Placental pericyte (primary cell): Measurements from ENCODE around the gene NADSYN1. TPM values are rescaled to one million over a fixed set of nuclear protein-coding genes. Genes with fewer than 3 reads are reported as not detected.

ENCODE experiments used
- small RNA-seq: library from RNA; depleted of rRNA; stranded (forward); fragments of <200 nt; gene quantifications from one replicate; pipeline ENCODE3, GENCODE V24; 2012; ENCODE audit warnings: low replicate concordance
- total RNA-seq: library from RNA; depleted of rRNA; stranded (reverse); fragments of >200 nt; gene quantifications from 2 replicates; pipeline ENCODE4 v1.2.3, GENCODE V29; 2012

Gene NADSYN1
- total RNA-seq, result 68.9 and 91.0 TPM in 2 replicates

DNA sequence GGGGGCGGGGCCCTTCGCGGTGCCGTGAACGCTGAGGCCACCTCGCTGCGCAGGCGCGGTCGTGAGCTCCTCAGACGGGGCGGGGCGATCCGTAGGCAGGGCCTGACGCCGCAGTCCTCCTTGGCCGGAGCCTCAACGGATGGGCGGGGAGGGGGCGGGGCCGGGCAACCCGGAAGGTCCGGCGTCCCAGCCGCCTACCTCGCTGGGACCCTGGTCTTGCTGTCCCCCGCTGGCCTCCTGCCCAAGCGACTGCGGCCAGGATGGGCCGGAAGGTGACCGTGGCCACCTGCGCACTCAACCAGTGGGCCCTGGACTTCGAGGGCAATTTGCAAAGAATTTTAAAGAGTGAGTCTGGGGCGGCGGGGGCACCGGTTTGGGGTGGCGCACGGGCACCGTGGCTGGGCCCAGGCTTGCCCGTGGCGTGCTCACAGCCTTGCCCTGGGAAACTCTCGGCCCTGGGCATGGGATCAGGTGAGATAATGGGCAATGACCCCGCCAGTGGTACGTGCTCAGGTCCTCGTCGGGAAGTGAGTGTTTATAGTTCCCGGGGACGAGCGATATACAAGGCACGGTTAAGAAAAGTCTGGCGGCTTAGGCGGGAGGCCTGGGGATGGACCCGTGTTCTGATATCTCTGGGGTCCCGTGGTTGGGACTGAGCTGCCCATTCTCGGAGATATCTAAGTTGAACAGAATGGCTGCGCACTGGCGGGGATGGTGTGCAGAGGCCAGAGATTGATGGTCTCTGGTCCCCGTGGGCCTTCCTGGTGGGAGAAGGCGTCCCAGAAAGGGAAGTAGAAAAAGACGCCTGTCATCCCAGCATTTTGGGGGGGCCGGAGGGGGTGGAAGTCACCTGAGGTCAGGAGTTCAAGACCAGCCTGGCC is at the start of gene NADSYN1:
Gene NADSYN1 (plus strand): TSS at position 167 of the 881 bp plus-strand sequence. CDS start 94 bp downstream, at position 261.

DNA sequence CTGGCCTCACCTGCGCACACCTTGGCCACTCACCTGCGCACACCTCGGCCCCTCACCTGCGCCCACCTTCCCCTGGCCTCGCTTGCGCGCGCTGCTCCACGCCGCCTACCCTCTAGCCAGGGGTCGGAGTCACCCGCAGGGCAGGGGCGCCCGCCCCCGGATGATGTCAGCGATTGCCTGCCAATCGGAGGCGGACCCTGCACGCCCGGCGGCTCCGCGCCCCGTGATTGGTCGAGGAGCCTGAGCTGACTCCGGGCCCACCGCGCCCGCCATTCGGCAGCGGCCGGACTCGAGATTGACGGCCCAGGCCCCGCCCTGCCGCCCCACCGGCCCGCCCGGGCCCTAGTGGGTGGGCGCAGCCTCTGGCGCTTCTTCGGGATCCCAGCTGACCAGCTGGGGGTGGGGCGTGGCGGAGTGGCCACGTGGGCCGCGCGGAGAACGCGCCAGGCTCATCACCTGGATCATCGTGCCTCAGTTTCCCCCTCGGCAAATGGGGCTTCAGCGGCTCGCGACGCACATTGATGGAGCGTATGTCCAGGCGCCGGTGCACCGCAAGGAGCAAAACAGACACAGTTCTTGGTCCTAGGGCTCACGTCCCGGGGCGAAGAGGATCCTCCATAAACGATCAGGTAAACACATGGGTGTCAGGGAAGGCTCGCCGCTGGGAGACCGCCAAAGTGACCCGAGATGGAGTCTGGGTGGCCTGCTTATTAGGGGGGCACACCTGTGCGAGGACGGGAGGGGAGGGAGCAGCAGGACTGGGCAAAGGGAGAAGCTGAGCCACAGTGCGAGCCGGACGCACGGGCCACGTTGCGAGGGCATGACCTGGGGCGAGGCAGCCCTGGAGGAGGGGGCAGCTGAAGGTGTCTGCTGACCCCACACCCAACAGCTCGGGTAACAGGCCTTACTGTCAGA is 4.5 kb upstream of the NADSYN1 start, which contains the start of gene DHCR7:
Gene DHCR7 (minus strand): TSS at position 137 of the 915 bp plus-strand sequence. CDS start 3,441 bp downstream, outside the sequence.

DNA sequence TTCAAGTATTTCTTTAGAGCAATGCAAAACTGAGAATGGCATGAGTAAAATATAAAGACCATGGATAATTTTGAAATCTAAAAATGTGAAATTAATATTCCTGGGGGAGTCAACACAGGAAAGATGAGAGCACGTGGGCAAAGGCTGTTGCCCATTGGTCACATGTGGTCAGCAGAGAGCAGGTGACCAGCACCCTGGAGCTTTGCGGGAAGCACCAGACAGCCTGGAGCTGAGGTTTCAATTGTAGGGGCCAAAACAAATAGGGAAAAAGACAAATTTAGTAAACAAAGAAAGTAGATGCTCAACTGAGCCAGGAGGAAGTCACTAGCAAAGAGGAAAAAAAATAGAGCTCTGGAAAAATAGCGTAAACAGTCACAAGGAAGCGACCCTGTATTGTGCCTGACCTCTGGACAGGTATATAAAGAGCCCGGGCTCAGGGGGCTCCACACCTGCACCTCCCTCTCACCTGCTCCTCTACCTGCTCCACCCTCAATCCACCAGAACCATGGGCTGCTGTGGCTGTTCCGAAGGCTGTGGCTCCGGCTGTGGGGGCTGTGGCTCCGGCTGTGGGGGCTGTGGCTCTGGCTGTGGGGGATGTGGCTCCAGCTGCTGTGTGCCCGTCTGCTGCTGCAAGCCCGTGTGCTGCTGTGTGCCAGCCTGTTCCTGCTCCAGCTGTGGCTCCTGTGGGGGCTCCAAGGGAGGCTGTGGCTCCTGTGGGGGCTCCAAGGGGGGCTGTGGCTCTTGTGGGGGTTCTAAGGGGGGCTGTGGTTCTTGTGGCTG is 74.0 kb downstream of the NADSYN1 start, which contains the start of gene KRTAP5-7:
Gene KRTAP5-7 (plus strand): TSS at position 472 of the 780 bp plus-strand sequence. CDS start 34 bp downstream, at position 506.

DNA sequence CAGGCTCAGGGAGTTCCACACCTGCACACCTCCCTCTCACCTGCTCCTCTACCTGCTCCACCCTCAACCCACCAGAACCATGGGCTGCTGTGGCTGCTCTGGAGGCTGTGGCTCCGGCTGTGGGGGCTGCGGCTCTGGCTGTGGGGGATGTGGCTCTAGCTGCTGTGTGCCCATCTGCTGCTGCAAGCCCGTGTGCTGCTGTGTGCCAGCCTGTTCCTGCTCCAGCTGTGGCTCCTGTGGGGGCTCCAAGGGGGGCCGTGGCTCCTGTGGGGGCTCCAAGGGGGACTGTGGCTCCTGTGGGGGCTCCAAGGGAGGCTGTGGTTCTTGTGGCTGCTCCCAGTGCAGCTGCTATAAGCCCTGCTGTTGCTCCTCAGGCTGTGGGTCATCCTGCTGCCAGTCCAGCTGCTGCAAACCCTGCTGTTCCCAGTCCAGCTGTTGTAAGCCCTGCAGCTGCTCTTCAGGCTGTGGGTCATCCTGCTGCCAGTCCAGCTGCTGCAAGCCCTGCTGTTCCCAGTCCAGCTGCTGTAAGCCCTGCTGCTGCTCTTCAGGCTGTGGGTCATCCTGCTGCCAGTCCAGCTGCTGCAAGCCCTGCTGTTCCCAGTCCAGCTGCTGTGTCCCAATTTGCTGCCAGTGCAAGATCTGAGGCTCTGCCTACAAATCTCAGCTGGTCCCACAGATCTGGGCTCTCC is 85.1 kb downstream of the NADSYN1 start, which contains the start of gene KRTAP5-8:
Gene KRTAP5-8 (plus strand): TSS at position 49 of the 689 bp plus-strand sequence. CDS start 31 bp downstream, at position 80.

DNA sequence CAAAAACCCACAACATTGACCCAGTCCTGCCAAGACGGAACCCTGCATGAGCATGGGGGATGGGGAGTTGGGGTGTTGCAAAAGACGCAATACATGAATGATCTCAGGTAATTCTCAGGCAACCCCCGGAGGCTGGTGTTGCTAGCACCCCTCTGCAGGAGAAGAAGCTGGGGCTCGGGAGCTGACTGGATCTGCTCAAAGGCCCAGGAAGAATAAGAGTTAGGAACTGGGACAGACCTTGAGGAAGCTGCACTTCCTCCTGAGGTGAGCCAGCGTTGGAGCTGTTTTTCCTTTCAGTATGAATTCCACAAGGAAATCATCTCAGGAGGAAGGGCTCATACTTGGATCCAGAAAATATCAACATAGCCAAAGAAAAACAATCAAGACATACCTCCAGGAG is 95.1 kb downstream of the NADSYN1 start, which contains the start of gene KRTAP5-9:
Gene KRTAP5-9 (plus strand): TSS at position 301 of the 400 bp plus-strand sequence. CDS start 238 bp downstream, outside the sequence.

Small RNA genes lying within 50 kb of the gene (small RNA-seq; reads per million reads assigned to genes)
- gene MIR6754, result not detected

Other genes with a start within 250 kb of the NADSYN1 start
- gene SHANK2, start 200.6 kb upstream of the NADSYN1 start, total RNA-seq, result 0.44 and 1.6 TPM in 2 replicates
- 54.8 and 241 TPM in 2 replicates for gene DHCR7, start 4.8 kb upstream of the NADSYN1 start, total RNA-seq
- not detected in 2 replicates for gene KRTAP5-7, start 74.1 kb downstream of the NADSYN1 start, total RNA-seq
- not detected in 2 replicates for gene KRTAP5-8, start 84.8 kb downstream of the NADSYN1 start, total RNA-seq
- not detected in 2 replicates for gene KRTAP5-9, start 95.2 kb downstream of the NADSYN1 start, total RNA-seq
- gene KRTAP5-10, start 112.4 kb downstream of the NADSYN1 start, total RNA-seq, result not detected in 2 replicates
- gene KRTAP5-11, start 129.7 kb downstream of the NADSYN1 start, total RNA-seq, result not detected in 2 replicates